HTERT RPE-1 (cell line): ENCODE results near the gene HSPE1.
"Not testable (repeated sequence)": the region's sequence is repeated elsewhere in the genome, so short reads cannot be mapped to it uniquely, and the experiment has no call there.

Source experiments
- in situ Hi-C: fragments of 300-500 bp; cut with MboI; formaldehyde crosslinking; loops from 4 replicates; pipeline ENCODE4 v1.14.3; 2020; ENCODE audit warnings: low sequenced_read_pairs

HSPE1 gene

GRCh38 chr2:197498235-197498936 lies 1.8 kb upstream of the HSPE1 start:
- in situ Hi-C loops, result no loop called here

- in situ Hi-C loops, result no loop called here
These were observed 1.1 kb upstream of the HSPE1 start for GRCh38 chr2:197498937-197499593.

- in situ Hi-C loops, result no loop called here
These were observed 438 bp downstream of the HSPE1 start for GRCh38 chr2:197500503-197501131.

GRCh38 chr2:197502201-197502600 lies 2.0 kb downstream of the HSPE1 start:
- in situ Hi-C loops, result no loop called here

DNA sequence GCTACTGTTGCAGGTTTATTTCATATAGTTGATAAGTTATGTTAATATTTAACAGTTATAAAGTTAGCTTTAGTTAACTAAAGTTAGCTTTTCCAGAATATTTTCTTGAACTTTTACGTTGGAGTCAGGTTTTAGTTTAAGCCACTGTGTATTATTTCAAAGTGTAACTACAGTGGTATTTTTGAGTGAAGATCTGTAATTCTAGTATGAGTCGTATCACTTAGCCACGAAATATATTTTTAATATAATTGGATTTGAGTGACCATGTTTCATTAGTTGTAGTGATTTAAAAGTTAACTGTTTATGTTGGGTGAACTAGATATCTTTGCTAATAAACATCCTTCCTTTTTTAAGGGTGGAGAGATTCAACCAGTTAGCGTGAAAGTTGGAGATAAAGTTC lies 2.5 kb downstream of the HSPE1 start:
- in situ Hi-C loops, result no loop called here

DNA sequence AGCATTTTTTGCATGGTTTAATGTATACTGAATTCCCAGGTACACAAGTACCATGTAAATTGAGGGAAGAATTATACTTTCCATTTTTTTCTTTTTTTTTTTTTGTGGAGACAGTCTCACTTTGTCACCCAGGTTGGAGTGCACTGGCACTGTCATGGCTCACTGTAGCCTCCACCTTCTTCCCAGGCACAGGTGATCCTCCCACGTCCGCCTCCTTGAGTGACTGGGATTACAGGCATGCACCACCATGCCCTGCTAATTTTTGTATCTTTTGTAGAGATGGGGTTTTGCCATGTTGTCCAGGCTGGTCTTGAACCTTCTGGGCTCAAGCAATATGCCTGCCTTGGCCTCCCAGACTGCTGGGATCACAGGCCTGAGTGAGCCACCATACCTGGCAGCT lies 3.8 kb downstream of the HSPE1 start:
- in situ Hi-C loops, result no loop called here

- in situ Hi-C loops, result no loop called here
These were observed 4.3 kb downstream of the HSPE1 start for GRCh38 chr2:197504512-197504911.

DNA sequence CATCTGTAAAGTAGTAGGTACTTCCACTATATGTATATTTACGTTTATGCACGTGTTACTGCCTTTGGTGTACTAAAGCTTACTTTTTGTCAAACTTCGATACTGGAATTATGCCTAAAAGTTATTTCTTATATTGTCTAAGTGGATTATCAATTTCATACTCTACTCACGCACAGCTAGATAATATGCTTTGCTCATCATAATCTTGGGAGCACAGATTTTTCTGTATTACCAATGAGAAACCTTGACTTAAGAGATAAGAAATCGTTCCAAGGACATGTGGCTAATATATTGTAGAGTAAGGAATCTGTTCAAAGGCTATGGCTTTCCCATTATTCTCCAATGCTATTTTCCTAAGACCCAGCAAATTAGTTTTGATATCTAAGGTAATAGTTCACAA lies 6.5 kb downstream of the HSPE1 start:
- in situ Hi-C loops, result no loop called here

GRCh38 chr2:197513915-197514314 lies 13.7 kb downstream of the HSPE1 start:
- in situ Hi-C loops, result no loop called here

DNA sequence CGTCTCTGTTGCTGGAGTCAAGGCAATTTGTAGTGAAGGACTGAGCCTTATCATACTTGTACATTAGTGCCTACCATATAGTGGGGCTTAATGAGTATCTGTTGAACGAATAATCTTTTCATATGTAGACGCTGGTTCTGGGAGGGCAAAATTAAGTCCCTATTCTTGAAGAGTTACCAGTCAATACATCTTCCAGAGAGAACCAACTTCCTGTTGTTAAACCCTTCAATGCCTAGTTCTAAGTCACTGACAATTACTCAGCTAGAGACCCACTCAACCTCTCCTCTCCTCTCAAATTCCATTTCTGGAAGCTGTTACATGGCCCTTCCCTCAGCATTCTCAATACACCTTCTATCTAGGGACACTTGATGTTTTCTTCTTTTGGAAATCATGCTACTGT lies 14.6 kb downstream of the HSPE1 start:
- in situ Hi-C loops, result no loop called here

GRCh38 chr2:197515315-197515738 lies 15.1 kb downstream of the HSPE1 start:
- in situ Hi-C loops, result no loop called here

- in situ Hi-C loops, result no loop called here
These were observed 15.7 kb downstream of the HSPE1 start, which contains the start of gene MOB4 for GRCh38 chr2:197515739-197516392. Gene MOB4, plus strand, starts transcription at chr2:197516066. Its CDS starts 21 bp downstream, at chr2:197516087.

DNA sequence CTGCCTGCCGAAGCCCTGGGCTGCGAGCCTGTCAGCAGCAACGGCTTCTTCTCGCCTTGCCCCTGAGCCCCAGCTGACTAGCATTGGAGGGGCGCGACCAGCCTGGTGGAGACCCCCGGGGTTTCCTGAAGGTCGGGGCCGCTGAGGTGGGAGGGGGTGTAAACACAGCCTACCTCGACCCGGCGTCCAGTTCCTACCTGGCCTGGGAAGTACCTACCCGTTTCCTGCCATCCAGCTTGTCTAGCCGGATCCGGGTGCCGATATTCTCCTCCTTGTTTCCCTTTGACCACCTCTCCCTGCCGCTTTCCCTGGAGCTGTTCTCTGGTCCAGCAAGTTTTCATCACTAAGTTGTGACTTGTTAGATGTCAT lies 16.2 kb downstream of the HSPE1 start:
- in situ Hi-C loops, result no loop called here

GRCh38 chr2:197517150-197517549 lies 17.0 kb downstream of the HSPE1 start:
- in situ Hi-C loops, result no loop called here

- in situ Hi-C loops, result no loop called here
These were observed 38.2 kb downstream of the HSPE1 start for GRCh38 chr2:197538412-197538811.

- in situ Hi-C loops, result no loop called here
These were observed 39.6 kb downstream of the HSPE1 start for GRCh38 chr2:197539734-197540133.

DNA sequence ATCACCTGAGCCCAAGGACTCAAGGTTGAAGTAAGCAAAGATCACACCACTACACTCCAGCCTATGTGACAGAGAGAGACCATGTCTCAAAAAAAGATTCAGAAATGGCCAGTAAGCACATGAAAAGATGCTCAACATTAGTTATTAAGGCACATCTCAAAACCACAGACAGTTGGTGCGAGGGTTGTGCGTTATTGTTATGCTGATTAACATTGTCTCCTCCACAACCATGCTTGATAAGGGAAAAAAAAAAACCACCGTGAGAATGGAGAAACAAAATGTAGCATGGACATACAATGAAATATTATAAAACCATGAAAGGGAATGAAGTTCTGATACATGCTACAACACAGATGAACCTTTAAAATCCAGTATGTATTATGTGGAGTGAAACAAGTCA lies 43.0 kb downstream of the HSPE1 start:
- in situ Hi-C loops, result no loop called here

DNA sequence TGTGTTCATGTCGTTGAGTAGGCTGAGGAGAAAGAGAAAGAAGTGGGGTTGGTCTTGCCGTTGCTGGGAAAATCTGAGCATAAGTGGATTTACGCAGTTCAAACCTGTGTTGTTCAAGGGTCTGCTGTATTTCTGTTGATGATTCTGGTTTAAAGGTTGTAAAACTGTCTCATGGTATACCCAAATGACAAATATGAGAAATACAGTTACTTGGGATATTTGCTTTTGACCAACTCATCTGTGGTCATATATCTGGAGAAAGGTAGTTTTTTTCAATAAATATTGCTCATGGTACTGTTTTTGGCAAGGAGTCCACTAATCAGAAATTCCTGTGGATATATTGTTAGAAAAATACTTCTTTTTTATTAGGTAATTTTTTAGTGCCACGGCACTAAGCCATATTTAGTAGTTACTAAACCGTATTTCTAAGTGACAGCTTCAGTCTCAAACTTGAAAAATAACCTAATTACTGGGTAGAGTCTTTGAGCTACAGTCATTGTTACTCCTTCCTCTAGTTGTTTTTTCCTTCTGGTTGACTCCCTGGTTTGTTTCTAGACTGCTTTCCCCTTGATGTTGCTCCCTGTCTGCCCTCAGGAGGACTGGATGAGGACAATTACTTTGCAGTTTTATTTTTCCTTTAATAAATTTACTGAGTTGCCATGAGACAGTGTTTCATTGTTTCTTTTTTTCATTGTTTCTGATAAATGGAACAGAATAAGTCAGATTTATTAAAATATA lies 47.2 kb downstream of the HSPE1 start:
- in situ Hi-C loops, result no loop called here

GRCh38 chr2:197548582-197548981 lies 48.4 kb downstream of the HSPE1 start:
- in situ Hi-C loops, result no loop called here

GRCh38 chr2:197551260-197551659 lies 51.1 kb downstream of the HSPE1 start:
- in situ Hi-C loops, result not testable (repeated sequence)
